Eye (tissue), 1 donor: ENCODE results near the gene RFXANK.
"Not testable (repeated sequence)": the region's sequence is repeated elsewhere in the genome, so short reads cannot be mapped to it uniquely, and the experiment has no call there.

Experiments used
- DNase-seq: peaks from one replicate; pipeline ENCODE4 v3.0.0-alpha.2; 2015

RFXANK gene

GRCh38 chr19:19192078-19192882 lies at the start of gene RFXANK, which contains the start of gene BORCS8:
RFXANK (plus strand) TSS chr19:19192258; CDS start chr19:19193947, 1,689 bp downstream.
BORCS8 (minus strand) TSS chr19:19192152; CDS start chr19:19192117, 35 bp downstream.
- peak; percentile 100 for DNase-seq

GRCh38 chr19:19142347-19142746 lies 49.7 kb upstream of the RFXANK start:
- no peak for DNase-seq

GRCh38 chr19:19145281-19145680 lies 46.8 kb upstream of the RFXANK start:
- no peak for DNase-seq

GRCh38 chr19:19145684-19146608 lies 46.1 kb upstream of the RFXANK start:
- DNase-seq: peak; percentile 91

DNA sequence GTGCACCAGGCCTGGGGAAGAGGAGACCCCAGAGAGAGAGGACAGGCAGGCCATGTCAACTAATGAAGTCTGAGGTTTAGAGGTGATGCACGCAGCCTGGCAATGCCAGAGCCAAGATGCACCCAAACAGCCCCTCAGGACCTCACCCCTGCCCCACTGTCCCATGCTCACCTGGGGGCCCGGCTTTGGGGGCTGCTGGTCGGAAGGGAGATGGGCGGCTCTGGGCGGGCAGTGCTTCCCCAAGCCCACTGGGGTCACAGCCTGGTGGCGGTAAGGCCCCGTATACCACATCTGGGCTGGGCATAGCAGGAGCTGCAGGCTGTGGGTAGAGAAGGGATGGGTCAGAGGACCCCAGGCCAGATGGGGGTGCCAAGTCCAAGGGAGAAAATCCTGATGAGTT lies 45.2 kb upstream of the RFXANK start:
- no peak for DNase-seq

GRCh38 chr19:19147344-19147743 lies 44.7 kb upstream of the RFXANK start:
- no peak for DNase-seq

DNA sequence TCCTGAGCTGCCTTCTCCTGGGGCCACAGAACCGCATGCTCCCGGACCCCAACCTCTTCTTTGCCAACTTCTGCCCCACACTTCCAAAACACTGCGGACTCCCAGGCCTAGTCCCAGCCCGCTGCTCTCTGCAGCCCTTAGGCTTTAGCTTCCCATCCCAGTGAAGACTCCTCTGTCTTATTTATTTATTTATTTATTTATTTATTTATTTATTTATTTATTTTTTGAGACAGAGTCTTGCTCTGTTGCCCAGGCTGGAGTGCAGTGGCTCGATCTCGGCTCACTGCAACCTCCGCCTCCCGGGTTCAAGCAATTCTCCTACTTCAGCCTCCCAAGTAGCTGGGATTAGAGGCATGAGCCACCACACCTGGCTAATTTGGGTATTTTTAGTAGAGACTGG lies 43.6 kb upstream of the RFXANK start:
- DNase-seq: not testable (repeated sequence)

DNA sequence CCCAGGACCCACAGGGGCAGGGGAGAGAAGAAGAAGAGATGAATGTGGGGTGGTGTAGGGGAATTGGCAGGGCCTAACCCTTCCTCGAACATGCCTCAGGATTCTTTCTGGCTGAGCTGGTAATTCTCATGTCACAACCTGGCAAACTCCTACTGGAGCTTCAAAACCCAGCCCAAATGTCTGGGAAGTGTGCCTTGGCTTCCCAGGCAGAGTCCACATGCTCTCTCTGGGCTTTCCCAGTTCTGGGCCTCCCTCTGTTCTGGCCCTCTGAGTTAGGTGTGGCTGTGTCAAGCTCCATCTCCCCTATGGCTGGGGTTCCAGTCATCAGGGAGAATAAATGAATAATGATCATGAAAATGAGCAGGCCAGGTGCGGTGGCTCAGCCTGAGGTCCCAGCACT lies 42.6 kb upstream of the RFXANK start:
- no peak for DNase-seq

GRCh38 chr19:19151418-19151817 lies 40.6 kb upstream of the RFXANK start:
- no peak for DNase-seq

- DNase-seq: no peak
Observed at GRCh38 chr19:19152668-19153384, 39.2 kb upstream of the RFXANK start.

DNA sequence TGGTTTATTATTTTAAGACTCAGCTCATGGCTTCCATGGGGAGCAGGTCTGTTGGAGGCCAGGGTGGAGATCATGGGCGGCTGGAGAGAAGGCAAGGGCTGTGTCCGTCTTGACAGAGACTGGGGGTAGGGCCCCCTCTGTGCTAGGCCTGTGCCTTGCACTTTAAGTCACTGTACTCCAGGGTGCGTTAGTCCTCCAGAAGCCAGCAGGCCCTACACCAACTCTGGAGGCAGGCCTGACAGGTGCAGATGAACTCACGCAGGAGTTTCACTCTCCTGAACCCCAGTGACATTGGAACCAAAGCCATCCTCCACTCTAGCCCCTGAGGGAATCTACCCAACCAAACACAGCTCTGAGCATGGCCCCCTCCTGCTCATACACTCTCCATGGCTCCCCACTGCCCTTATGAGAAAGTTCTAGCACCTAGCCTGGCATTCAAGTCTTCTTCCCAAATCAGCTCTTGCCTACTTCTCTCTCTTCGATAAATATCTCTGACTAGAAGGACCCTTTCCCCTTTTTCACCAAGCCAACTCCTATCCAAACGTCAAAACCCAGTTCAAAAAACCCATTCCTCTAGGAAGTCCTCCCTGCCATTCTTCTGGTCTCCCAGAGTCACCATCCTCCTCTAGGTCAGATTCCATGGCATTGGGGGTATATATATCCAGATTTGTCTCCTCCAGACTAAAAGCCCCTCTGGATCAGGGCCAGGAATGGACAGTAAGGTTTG lies 37.1 kb upstream of the RFXANK start:
- no peak for DNase-seq

DNA sequence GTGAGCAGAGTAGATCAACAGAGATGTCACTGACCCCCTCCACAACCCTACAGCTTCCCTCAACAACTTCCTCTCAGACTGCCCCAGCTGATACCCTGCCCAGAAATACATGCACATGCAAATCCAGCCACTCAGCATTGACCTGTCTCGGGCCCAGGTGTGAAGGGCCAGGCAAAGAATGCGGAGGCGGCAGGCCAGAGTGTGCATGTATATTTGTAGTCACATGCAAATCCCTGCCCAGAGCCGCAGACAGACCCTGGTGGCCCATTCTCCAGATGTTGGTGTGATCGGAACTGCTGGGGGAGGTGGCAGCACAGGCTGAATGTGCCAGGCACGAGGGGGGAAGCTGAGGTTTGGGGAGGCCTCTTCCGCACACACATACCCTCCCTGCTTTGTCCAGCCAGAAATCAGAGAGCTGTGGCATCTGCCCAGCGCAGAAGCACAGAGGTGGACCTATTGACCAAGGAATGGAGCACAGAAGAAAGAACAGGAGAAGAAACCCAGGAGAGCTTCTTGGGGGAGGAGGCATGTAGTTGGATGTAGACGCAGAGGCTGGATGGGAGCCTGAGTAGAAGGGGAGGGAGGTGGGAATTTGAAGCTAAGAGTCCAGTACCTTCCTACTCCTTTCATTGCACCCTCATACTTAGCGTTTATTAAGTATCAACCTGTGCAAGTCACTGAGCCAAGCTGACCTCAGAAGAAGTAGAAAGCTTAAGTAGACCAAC lies 36.4 kb upstream of the RFXANK start:
- no peak for DNase-seq

GRCh38 chr19:19157808-19158207 lies 34.2 kb upstream of the RFXANK start:
- DNase-seq: no peak

DNA sequence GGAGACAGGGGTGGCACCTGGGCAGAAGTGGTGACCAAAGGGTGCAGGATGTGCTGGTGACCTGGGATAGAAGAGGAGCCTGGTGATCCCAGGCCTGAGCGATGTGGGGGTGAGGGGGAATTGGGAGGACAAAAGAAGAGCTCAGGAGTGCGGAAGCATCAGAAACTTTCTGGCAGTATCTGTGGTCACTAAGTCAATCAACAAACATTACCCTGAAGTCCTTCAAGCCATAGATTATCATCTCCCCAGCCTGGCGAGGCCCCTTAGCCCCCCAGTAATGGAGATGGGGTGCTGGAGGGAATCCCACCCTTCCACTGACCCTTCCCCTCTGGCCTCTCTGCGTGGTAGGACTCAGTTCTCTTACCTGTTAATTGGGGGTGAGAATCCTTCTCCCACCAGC lies 32.5 kb upstream of the RFXANK start:
- DNase-seq: no peak

GRCh38 chr19:19160461-19161035 lies 31.5 kb upstream of the RFXANK start:
- DNase-seq: no peak

GRCh38 chr19:19162495-19162894 lies 29.6 kb upstream of the RFXANK start:
- DNase-seq: no peak

DNA sequence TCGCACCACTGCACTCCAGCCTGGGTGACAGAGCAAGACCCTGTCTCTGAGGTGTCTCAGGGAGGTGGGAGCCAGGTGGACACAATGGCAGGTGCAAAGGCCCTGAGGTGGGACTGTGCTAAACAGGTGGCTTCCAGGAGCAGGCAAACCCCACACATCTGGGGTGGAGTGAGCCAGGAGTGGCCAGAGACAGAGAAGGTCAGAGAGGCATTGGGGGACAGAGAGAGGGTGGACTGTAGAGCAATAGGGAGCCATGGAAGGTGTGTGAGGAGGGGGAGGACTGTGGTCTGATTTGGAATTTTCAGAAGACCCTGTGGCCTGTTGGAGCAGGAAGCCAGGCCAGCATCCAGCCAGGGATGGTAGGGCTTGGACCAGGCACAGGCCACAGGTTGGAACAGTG lies 26.7 kb upstream of the RFXANK start:
- DNase-seq: no peak

GRCh38 chr19:19167612-19168011 lies 24.4 kb upstream of the RFXANK start:
- DNase-seq: no peak

- DNase-seq: no peak
Observed at GRCh38 chr19:19169236-19170052, 22.6 kb upstream of the RFXANK start.
